HepG2 (cell line): ENCODE results near the gene RPRD1A. TPM values are rescaled to one million over a fixed set of nuclear protein-coding genes. Genes with fewer than 3 reads are reported as not detected.
A peak's percentile ranks its signal among the peaks of the same experiment; 100 is the strongest.

Source experiments
- ATAC-seq: fragments of 200-7000 bp; cut with Tn5 transposase; 3 replicates; pipeline ENCODE4 v1.9.1; 2020; ENCODE audit warnings: mild to moderate bottlenecking, moderate library complexity
- BruUV-seq: library from RNA; stranded (reverse); fragments of 400-500 nt; replicated peaks from 2 replicates; lab custom pipeline; 2021; lab: Mats Ljungman, UMichigan
- CTCF ChIA-PET: fragments of 300-600 bp; formaldehyde crosslinking; extraction: SDS; loops from one replicate; lab custom pipeline; 2021; ENCODE audit warnings: low total read pairs, inconsistent platforms, low intra/inter-chr PET ratio; lab: Yijun Ruan, JAX
- POLR2A ChIA-PET: fragments of 350-600 bp; sonication (Branson Sonifier 250); formaldehyde crosslinking; loops from one replicate; lab custom pipeline; 2020; ENCODE audit warnings: antibody characterized with exemption, inconsistent platforms; lab: Yijun Ruan, JAX
- DNase-seq: peaks from one replicate; pipeline ENCODE4 v3.0.0-alpha.2; 2015; ENCODE audit warnings: low spot score
- FAIRE-seq: peaks from 3 replicates; lab custom pipeline; 2011; peaks lifted over from hg19 to GRCh38; lab: Jason Lieb, UNC
- H2AFZ ChIP-seq: one replicate; pipeline ENCODE4 v1.6.1; 2011; ENCODE audit warnings: low read length, inconsistent platforms
- H3K27ac ChIP-seq: fragments of 300-600 bp; 3 replicates; pipeline ENCODE4 v1.8.0; 2011; ENCODE audit warnings: mixed run types, mild to moderate bottlenecking, mixed read lengths, low read length, inconsistent platforms; ENCODE audit not compliant: insufficient read depth; ENCODE audit errors: extremely low read length
- H3K27me3 ChIP-seq, 2 experiments: fragments of 200-600 bp in 1 of 2; 2 replicates in 1 of 2; 3 replicates in 1 of 2; pipeline versions ENCODE4 v1.6.0 to v1.8.0; 2011; ENCODE audit warnings: low read length in 2 of 2, mild to moderate bottlenecking in 2 of 2, moderate library complexity in 2 of 2, inconsistent platforms in 1 of 2; ENCODE audit not compliant: insufficient read depth in 2 of 2, control insufficient read depth in 1 of 2
- H3K36me3 ChIP-seq, 2 experiments: fragments of 200-600 bp in 1 of 2; replicated peaks in 1 of 2; 2 replicates in 1 of 2; 3 replicates in 1 of 2; pipeline versions ENCODE4 v1.5.1 to v1.8.0; 2011; ENCODE audit warnings: low read length in 2 of 2, inconsistent platforms in 1 of 2; ENCODE audit not compliant: insufficient read depth in 2 of 2, control insufficient read depth in 1 of 2
- H3K4me1 ChIP-seq: 2 replicates; pipeline ENCODE4 v1.5.1; 2012; ENCODE audit warnings: low read length, inconsistent platforms; ENCODE audit not compliant: insufficient read depth
- H3K4me2 ChIP-seq: 2 replicates; pipeline ENCODE4 v1.6.0; 2011; ENCODE audit warnings: low read depth, low read length, inconsistent platforms
- H3K4me3 ChIP-seq, 3 experiments: fragments of 200-600 bp in 1 of 3; sonication (generic), shearing (Covaris generic) in 1 of 3; replicated peaks in 1 of 3; 2 replicates each; pipeline ENCODE4 v1.5.1; 2011 to 2016; ENCODE audit warnings: low read length in 3 of 3, inconsistent platforms in 2 of 3, low read depth in 2 of 3, mild to moderate bottlenecking in 2 of 3, control low read depth in 1 of 3, mixed read lengths in 1 of 3; ENCODE audit not compliant: insufficient read depth in 1 of 3
- H3K79me2 ChIP-seq: one replicate; pipeline ENCODE4 v1.6.1; 2011; ENCODE audit warnings: low read length, inconsistent platforms; ENCODE audit not compliant: insufficient read depth
- H3K9ac ChIP-seq: 2 replicates; pipeline ENCODE4 v1.6.0; 2011; ENCODE audit warnings: mild to moderate bottlenecking, low read depth, low read length, inconsistent platforms; ENCODE audit not compliant: insufficient read depth
- H3K9me3 ChIP-seq: 2 replicates; pipeline ENCODE4 v1.5.1; 2012; ENCODE audit warnings: mild to moderate bottlenecking, low read length
- H4K20me1 ChIP-seq: 2 replicates; pipeline ENCODE4 v1.6.0; 2011; ENCODE audit warnings: inconsistent platforms, mild to moderate bottlenecking, low read length, moderate library complexity; ENCODE audit not compliant: insufficient read depth
- BCL3 ChIP-seq: sonication (generic); formaldehyde crosslinking; IDR thresholded peaks from 2 replicates; pipeline ENCODE4 v1.5.1; 2020; ENCODE audit warnings: mild to moderate bottlenecking, missing genetic modification reagents, moderate library complexity
- CEBPG ChIP-seq: IDR thresholded peaks from 2 replicates; pipeline ENCODE4 v1.6.1; 2016
- HNF1B ChIP-seq: sonication (generic); formaldehyde crosslinking; IDR thresholded peaks from 2 replicates; pipeline ENCODE4 v1.5.1; 2020; ENCODE audit warnings: mild to moderate bottlenecking, moderate library complexity, missing genetic modification reagents
- IRX3 ChIP-seq: sonication (generic); formaldehyde crosslinking; IDR thresholded peaks from 2 replicates; pipeline ENCODE4 v1.8.1; 2023; ENCODE audit warnings: mild to moderate bottlenecking, low read depth, missing genetic modification reagents, borderline replicate concordance
- MXD3 ChIP-seq: IDR thresholded peaks from 2 replicates; pipeline ENCODE4 v1.6.1; 2016; ENCODE audit warnings: mild to moderate bottlenecking, missing biosample characterization, missing genetic modification reagents
- NFATC3 ChIP-seq: sonication (generic); formaldehyde crosslinking; IDR thresholded peaks from 2 replicates; pipeline ENCODE4 v1.5.1; 2020; ENCODE audit warnings: mild to moderate bottlenecking, missing genetic modification reagents
- NFYB ChIP-seq: sonication (generic); formaldehyde crosslinking; IDR thresholded peaks from 2 replicates; pipeline ENCODE4 v1.4.0; 2020; ENCODE audit warnings: missing genetic modification reagents
- PAWR ChIP-seq: sonication (generic); formaldehyde crosslinking; IDR thresholded peaks from 2 replicates; pipeline ENCODE4 v1.4.0; 2020; ENCODE audit warnings: missing genetic modification reagents, mild to moderate bottlenecking, borderline replicate concordance
- POLR2AphosphoS2 ChIP-seq: IDR thresholded peaks from 2 replicates; pipeline ENCODE4 v1.6.1; 2011; ENCODE audit warnings: low read depth, low read length, improper control_type of control experiment
- POLR2AphosphoS5 ChIP-seq: IDR thresholded peaks from 2 replicates; pipeline ENCODE4 v1.6.1; 2012; ENCODE audit warnings: low read depth, low read length
- SMARCE1 ChIP-seq: fragments of 450-650 bp; IDR thresholded peaks from 2 replicates; pipeline ENCODE4 v1.6.1; 2017; ENCODE audit warnings: borderline replicate concordance
- ZBTB26 ChIP-seq: IDR thresholded peaks from 2 replicates; pipeline ENCODE4 v1.6.1; 2016; ENCODE audit warnings: missing compliant biosample characterization, missing genetic modification reagents, borderline replicate concordance
- ZFP36L2 ChIP-seq: sonication (generic); formaldehyde crosslinking; IDR thresholded peaks from 2 replicates; pipeline ENCODE4 v1.4.0; 2020; ENCODE audit warnings: missing genetic modification reagents
- ZNF207 ChIP-seq: fragments of 450-650 bp; IDR thresholded peaks from 2 replicates; pipeline ENCODE4 v1.6.1; 2016; ENCODE audit warnings: antibody characterized with exemption, borderline replicate concordance
- ZNF256 ChIP-seq: sonication (generic); formaldehyde crosslinking; conservative IDR thresholded peaks from 2 replicates; pipeline ENCODE4 v1.4.0; 2020; ENCODE audit warnings: missing genetic modification reagents
- ZNF331 ChIP-seq: sonication (generic); formaldehyde crosslinking; IDR thresholded peaks from 2 replicates; pipeline ENCODE4 v1.4.0; 2020; ENCODE audit warnings: missing genetic modification reagents
- ZNF431 ChIP-seq: sonication (generic); formaldehyde crosslinking; IDR thresholded peaks from 2 replicates; pipeline ENCODE4 v1.9.0; 2022; ENCODE audit warnings: missing genetic modification reagents, low read depth, mild to moderate bottlenecking, borderline replicate concordance
- ZNF496 ChIP-seq: sonication (generic); formaldehyde crosslinking; IDR thresholded peaks from 2 replicates; pipeline ENCODE4 v1.8.1; 2023; ENCODE audit warnings: mild to moderate bottlenecking, moderate library complexity, missing genetic modification reagents; ENCODE audit not compliant: insufficient replicate concordance
- ZNF607 ChIP-seq: sonication (generic); formaldehyde crosslinking; IDR thresholded peaks from 2 replicates; pipeline ENCODE4 v1.5.1; 2020; ENCODE audit warnings: missing genetic modification reagents, mild to moderate bottlenecking, borderline replicate concordance
- ZNF75D ChIP-seq: sonication (generic); formaldehyde crosslinking; IDR thresholded peaks from 2 replicates; pipeline ENCODE4 v1.8.1; 2023; ENCODE audit warnings: missing genetic modification reagents, mild to moderate bottlenecking, borderline replicate concordance
- WGBS: methylation state at CpG from one replicate; pipeline ENCODE4 v1.1.6; 2017; ENCODE audit warnings: low lambda C conversion rate; 5-methylcytosine and 5-hydroxymethylcytosine counted together
- in situ Hi-C: cut with HindIII; loops from 2 replicates; pipeline ENCODE4 v1.10.0; 2017; ENCODE audit warnings: low pct_unique_long_range_greater_than_20kb; ENCODE audit not compliant: extremely low pct_ligation_motif_present
- intact Hi-C: fragments of 100-400 bp; cut with micrococcal nuclease; formaldehyde crosslinking; loops from one replicate; pipeline ENCODE4 v1.10.0; 2022; ENCODE audit not compliant: unreplicated experiment
- polyA plus RNA-seq, 8 experiments: library from polyadenylated mRNA; depleted of rRNA in 3 of 8; stranded (reverse) in 7 of 8; unstranded in 1 of 8; fragments of >200 nt; fragmentation: Illumina TruSeq in 4 of 8; extraction: Trizol in 4 of 8; gene quantifications; 2 replicates each; pipeline versions ENCODE4 v1.2.1 to v1.2.3, GENCODE V29; 2011 to 2016; ENCODE audit warnings: low read depth in 4 of 8, missing spikeins in 1 of 8, mixed read lengths in 1 of 8; ENCODE audit not compliant: insufficient read depth in 1 of 8
- total RNA-seq, 5 experiments: library from RNA; depleted of rRNA; stranded (reverse); fragments of >200 nt; fragmentation: Illumina TruSeq; extraction: Trizol; gene quantifications; 2 replicates each; pipeline ENCODE4 v1.2.3, GENCODE V29; 2016; ENCODE audit warnings: low read depth in 1 of 5

The RPRD1A gene
- total and polyA plus RNA-seq, 2 of the 13 experiments (the other 11 are each of a cell fraction or from before 2014, with no cell fraction given): 42.5 to 78.2 TPM

- peaks cover 0 to 8% of the 10 kb centered on the region in 2 experiments; a peak in 3 of 5 replicates for H3K27me3 ChIP-seq
- no peak overlapping the region for H3K9ac ChIP-seq
- WGBS: 3% methylated on average over 6 of the region's 6 CpGs
- H4K20me1 ChIP-seq: no peaks in the 10 kb centered on the region
- H3K9me3 ChIP-seq: no peaks in the 10 kb centered on the region
- DNase-seq: no peak
- BruUV-seq: no TSS peak
- intact Hi-C loops (no loop called here), in situ Hi-C loops (no loop called here)
- H3K27ac ChIP-seq: no peak overlapping the region
- H3K4me2 ChIP-seq: peak overlapping the region; percentile 98
- peak overlapping the region in 1 of 3 experiments; percentile 65; a peak in 1 of 6 replicates for H3K4me3 ChIP-seq
- H3K79me2 ChIP-seq: no peaks in the 10 kb centered on the region
- peaks cover 11% of the 10 kb centered on the region for H3K4me1 ChIP-seq
- peak overlapping the region; percentile 7 for H2AFZ ChIP-seq
- CTCF ChIA-PET: no interaction called here
- FAIRE-seq: no peak
- POLR2A ChIA-PET: no interaction called here
- H3K36me3 ChIP-seq: no peaks in the 10 kb centered on the region
- ATAC-seq: peak; percentile 57
- no peak for TF ChIP-seq ZNF331 (CRISPR knock-in tag)
- TF ChIP-seq HNF1B (CRISPR knock-in tag): no peak
- TF ChIP-seq ZFP36L2 (CRISPR knock-in tag): no peak
- TF ChIP-seq ZNF431 (CRISPR knock-in tag): no peak
- no peak for TF ChIP-seq ZNF75D (CRISPR knock-in tag)
- 0 out of 2 replicates have a peak, but pooled peaks have one; percentile 26 for TF ChIP-seq CEBPG
- no peak for TF ChIP-seq BCL3
- no peak for TF ChIP-seq NFYB
- TF ChIP-seq SMARCE1: no peak
- no peak for TF ChIP-seq NFATC3 (CRISPR knock-in tag)
- TF ChIP-seq ZNF496: no peak
- no peak for TF ChIP-seq POLR2AphosphoS2
- no peak for TF ChIP-seq POLR2AphosphoS5
- no peak for TF ChIP-seq MXD3 (CRISPR knock-in tag)
- TF ChIP-seq PAWR (CRISPR knock-in tag): no peak
- TF ChIP-seq ZNF607 (CRISPR knock-in tag): no peak
- no peak for TF ChIP-seq ZNF207
- no peak for TF ChIP-seq ZNF256 (CRISPR knock-in tag)
- TF ChIP-seq ZBTB26 (CRISPR knock-in tag): no peak
- no peak for TF ChIP-seq IRX3 (CRISPR knock-in tag)
These were observed 118.3 kb downstream of the RPRD1A start for GRCh38 chr18:35949090-35949489.
